GM19240 (cell line): ENCODE measurements around the gene HYKK.
"Not testable (repeated sequence)": the region's sequence is repeated elsewhere in the genome, so short reads cannot be mapped to it uniquely, and the experiment has no call there.

Source experiments
- DNase-seq: peaks from one replicate; pipeline ENCODE4 v3.0.0; 2011; ENCODE audit warnings: low spot score; ENCODE audit not compliant: insufficient read length

HYKK gene

DNA sequence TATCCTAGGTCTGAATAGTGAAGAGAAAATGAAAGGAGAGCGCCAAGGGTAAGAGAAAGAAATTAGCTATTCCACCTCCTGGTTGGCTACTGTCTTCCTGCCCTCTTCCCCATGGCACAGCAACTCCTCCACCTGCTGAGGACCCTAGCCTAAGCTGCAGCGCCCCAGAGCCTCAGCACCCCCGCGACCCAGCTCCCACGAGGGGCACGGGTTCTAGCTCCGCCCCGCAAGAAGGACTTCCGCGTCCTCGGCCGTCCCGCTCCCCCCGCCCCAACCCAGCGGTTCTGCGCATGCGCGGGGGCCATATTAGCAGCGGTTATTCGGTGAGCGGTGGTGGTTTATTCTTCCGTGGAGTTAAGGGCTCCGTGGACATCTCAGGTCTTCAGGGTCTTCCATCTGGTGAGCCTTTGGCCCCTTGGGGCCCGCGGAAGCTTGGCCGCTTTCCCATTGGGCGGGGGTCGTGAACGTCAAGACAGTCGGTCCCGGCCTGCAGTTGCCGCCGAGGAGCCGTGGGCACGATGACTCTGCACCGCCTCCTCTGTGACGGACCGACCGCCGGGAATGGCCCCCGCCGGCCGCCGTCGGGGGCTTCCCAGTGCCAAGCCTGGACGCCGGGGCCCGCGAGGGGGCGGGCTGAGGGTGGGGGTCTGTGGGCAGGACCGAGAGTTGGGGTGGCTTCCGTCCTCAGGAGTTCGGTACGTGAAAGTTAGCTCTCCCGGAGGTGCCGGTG is 32.9 kb downstream of the HYKK start, which contains the start of gene PSMA4:
Gene PSMA4, plus strand, starts transcription at position 304 of the 730 bp plus-strand sequence. CDS start 1,484 bp downstream, outside the sequence.
- peak; percentile 78 for DNase-seq

DNA sequence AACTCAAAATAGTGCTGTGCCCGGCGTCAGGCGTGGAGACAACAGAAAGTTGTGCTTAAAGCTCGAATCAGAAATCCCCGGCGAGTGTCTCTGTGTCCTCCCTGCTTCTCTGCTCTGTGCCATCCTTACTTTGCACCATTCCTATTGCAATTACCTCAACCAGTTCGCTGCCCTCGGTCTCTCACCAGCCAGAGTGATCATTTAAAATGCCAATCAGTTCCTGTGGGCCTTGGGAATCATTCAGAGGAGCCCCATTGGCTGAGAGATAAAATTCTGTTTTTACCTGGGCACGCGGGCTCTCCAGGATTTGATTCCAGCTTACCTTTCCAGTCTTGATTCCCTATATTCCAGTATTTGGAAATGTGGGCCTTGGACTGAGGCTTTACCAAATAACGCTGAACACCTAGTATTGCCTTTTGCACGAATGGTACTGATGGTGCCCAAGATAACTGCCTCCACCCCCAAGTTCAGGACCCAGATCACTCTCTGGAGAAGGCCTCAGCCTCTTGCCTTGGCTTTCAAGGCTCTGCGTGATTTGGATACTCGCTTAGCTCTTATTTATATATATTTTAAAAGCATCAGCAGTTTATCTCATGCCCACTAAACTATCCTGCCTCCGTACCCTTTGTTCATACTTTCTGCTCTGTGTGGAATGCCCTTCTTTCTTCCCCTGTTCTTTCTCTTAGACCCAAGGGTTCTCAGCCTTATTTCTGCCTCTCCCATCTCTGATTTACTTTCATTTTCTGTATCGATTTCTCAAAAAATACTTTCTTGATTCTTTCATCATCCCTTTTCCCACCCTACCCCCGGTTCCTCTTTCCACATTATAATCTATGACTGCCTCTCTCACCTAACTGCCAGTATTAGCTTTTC is 33.7 kb downstream of the HYKK start:
- no peak for DNase-seq

DNA sequence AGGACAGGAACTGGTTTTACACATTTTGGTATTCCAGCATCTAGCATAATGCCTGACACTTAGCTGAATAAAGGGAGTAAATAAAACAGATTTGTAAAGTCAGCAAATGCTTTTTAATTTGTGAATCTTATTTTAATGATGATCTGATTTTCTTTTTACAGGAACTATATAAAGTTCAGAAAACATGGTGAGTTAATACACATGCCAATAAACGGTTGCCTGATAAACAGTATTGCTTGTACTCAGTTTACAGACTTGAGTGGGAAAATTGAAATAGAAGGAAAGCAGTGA is 34.3 kb downstream of the HYKK start:
- DNase-seq = no peak

DNA sequence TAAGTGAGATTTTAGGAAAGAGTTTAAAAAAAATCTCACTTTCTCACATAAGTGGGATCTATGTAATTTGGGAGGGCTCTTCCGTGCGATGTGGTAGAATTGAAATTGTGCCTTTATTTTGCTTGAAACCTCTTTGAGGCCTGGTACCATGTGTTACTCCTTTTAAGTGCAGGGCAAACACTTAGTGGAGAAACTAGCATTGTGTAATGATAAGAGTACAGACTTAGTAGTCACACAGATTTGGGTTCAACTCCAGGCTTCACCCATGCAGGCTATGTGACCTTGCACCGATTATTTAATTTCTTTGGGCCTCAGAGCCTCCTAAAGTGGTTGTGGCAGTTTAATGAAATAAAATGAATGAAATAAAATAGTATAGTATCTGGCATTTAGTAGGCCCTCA is 35.3 kb downstream of the HYKK start:
- no peak for DNase-seq

DNA sequence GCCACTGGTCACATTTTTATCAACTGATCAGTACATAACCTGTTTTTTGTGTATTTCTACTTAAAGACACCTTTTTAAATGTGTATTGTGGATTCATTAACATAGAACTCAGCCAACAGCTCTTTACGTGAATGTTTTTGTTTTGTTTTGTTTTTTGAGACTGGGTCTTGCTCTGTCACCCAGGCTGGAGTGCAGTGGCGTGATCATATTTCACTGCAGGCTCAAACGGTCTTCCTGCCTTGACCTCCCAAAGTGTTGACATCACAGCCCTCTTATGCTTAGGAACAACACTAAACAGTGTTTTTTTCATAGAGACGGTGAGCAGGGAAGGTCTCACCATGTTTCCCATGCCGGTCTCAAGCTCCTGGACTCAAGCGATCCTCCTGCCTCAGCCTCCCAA is 42.8 kb downstream of the HYKK start:
- no peak for DNase-seq

DNA sequence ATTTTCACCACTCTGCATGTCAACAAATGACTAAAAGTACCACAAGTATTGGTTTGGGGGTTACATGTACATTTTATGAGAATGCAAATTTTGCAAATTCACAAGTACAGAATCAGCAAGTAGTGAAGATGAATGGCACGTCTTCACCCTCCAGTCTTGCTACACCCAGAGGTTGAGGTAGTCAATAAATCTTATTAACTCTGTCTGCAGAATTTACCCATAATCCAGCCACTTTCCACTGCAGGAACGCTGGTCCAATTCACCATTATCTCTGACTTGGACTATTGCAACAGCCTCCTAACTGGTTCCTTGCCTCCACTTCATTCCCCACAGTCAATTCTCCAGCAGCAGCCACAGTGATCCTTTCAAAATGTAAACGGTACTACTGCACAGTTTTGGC is 43.4 kb downstream of the HYKK start:
- DNase-seq = no peak

DNA sequence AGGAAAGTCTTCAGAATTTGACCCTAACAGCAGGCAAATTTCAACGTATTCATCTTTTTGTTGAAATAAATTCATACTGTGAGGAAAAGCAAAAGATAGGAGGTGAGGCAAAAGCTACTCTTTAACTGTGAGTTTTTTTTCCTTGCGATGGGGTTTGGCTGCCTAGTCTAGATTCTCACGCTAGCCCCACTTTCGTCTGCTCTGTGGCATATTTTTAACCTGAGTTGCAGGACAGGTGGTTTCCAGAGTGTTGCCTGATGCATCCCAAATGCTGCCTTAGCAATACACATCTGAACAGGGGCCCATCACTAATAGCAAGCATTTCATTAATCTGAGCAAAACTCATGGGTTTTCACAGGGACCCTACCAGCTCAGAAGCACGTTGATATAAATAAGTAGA is 44.5 kb downstream of the HYKK start:
- no peak for DNase-seq

DNA sequence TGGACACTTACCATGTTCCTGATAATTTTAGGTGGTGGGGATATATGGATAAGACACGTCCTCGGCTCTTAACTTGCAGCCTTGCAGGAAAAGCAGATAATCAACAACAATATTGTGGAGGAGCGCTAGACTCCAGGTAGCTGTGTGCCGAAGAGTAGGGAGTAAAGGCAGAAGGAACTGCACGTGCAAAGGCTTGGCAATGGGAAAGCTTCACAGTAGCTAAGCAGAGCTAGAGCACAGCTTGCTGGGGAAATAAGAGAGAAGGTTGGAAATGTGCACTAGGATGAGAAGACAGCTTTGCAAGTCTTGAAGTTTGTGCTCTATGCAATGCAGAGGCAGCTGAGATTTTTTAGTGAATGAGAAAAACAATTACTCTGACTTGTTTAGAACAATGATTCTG is 45.2 kb downstream of the HYKK start:
- no peak for DNase-seq

DNA sequence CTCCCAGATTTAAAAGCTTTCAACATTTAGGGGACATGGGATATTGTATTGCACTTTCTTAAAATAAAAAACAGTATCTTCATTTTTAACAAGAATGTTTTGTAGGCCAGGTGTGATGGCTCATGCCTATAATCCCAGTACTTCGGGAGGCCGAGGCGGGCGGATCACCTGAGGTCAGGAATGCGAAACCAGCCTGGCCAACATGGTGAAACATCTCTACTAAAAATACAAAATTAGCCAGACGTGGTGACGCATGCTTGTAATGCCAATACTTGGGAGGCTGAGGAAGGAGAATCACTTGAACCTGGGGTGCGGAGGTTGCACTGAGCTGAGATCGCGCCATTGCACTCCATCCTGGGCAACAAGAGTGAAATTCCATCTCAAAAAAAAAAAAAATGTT is 52.8 kb downstream of the HYKK start:
- not testable (repeated sequence) for DNase-seq

DNA sequence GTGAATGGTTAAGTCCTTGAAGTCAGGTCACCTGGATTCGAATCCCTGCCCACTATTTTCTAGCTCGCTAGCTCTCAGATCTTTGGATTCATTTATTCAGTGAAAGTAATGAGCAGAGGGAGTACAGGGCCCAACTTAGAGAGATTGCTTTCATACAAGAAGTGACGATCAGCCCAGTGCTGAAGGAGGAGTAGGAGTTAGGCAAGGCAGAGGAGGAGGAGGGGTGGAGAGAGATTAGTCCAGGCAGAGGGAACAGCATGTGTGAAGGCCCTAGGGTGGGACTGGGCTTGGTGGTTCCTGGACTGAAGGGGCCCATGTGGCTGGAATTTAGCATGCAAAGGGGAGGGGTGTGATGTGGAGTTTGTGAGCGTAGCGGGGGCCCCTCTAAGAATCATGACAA is 54.1 kb downstream of the HYKK start:
- no peak for DNase-seq

DNA sequence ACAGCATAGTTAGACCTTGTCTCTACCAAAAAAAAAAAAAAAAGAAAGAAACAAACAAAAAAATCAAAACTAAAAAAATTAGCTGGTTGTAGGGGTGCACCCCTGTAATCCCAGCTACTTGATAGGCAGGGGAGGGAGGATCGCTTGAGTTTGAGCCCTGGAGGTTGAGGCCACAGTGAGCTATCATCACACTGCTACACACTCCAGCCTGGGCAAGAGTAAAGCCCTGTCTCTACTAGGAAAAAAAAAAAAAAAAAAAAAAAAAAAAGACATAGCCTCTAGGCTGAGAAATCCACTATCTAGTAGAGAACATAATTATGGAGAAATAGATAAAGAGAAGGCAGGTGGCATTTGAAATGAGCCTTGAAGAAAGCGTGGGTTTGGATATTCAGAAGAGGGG is 55.7 kb downstream of the HYKK start:
- DNase-seq = no peak

DNA sequence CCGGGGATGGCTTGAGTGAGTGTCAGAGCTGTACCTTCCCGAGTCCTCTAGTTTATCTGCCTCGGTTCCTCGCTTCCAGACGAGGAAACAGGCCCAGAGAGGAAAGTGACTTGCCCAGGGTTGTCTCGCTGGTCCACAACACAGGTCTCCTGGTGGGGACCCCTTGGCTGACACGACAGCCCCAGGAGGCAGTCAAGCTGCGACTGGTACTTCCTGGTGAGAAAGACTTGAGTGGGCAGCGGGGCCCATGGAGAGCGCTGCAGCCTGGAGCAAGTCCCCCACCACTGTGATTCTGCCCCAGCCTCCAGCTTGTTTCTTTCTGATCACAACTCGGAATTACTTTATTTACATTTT is 57.3 kb downstream of the HYKK start:
- DNase-seq = no peak

DNA sequence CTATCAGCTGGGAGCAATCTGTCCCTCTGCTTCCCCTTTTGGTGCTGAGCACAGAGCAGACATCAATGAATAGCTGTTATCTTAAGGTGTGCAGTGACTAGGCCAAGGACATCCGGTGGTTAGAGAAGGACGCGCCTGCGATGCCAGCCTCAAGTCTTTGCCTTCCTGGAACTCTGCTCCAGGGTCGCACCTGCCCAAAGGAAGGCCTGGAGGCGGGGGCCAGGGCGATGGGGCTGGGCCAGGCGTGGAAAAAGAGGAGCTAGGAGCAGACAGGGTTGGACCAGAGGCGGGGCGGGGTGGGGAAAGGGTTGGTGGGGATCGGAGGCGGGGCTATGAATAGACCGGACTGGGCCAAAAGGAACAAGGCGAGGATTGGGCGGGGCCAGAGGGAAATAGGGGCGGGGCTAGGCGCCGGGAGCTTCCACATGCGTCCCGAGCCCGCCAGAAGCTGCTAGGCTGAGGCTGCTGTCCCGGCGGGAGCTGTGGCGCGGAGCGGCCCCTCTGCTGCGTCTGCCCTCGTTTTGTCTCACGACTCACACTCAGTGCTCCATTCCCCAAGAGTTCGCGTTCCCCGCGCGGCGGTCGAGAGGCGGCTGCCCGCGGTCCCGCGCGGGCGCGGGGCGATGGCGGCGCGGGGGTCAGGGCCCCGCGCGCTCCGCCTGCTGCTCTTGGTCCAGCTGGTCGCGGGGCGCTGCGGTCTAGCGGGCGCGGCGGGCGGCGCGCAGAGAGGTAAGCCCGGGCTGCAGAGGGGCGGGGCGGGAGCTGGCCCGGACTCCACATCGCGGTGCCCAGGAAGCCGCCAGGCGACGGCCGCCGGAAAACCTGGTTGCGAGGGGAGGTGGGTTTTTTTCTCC is 57.9 kb downstream of the HYKK start, which contains the start of gene CHRNA5:
Gene CHRNA5, plus strand, starts transcription at position 424 of the 854 bp plus-strand sequence. Its CDS starts 200 bp downstream, at position 624.
- DNase-seq = peak; percentile 77

DNA sequence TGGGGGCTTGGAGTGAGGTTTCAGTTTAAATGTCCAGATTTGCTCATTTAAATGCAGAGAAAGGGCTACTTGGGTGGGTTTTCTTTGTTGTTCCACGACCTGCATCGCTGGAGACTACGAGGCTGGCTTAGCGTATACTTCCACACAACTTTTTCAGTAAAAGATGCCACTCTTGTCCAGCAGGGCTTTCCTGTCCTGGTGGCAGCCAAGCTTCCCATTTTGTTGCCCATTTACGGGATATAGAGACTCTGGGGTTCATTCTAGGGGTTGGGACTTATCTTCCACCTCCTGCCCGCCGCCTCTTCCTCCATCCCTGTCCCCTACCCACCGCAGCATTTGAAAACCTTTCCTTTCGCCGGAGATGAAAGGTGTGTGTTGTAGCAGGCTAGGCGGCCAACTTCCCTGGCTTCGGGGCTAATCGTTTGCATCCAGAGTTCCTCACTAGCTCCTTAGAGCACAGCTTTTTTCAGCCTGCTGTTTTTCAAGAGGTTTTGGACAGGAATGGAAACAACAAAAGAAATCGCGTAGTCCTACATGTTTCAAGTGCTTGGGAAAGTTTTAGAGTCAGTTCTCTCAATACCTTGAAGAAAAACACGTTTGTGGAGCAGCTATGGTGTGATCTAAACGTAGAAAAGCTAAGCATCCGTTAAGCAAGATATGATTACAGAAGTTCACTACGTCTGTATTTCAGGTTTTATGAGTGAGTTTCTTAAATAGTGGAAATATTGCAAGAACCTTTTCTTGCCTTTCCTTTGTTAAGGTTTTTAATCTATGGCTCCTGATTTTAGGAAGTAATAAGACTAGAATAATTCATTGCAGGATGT is 58.8 kb downstream of the HYKK start:
- no peak for DNase-seq

DNA sequence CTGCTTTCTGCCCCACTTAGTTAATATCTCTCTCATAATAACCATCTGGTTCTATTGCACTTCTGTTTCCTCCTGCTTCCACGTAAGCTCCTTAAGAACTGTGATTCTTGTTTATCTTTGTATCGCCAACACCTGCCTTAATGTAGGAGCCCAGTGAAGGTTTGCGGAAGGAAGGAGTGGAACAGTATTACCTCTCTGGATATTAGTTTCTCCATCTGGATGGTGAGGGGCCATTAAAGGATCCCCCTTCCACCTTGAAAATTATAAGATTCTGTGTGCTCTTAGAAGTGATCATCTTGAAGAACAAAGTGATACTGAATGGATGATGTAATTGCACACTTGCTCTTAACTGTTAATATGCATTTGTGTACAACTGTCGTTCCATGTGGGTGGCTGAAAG is 60.2 kb downstream of the HYKK start:
- DNase-seq = no peak

DNA sequence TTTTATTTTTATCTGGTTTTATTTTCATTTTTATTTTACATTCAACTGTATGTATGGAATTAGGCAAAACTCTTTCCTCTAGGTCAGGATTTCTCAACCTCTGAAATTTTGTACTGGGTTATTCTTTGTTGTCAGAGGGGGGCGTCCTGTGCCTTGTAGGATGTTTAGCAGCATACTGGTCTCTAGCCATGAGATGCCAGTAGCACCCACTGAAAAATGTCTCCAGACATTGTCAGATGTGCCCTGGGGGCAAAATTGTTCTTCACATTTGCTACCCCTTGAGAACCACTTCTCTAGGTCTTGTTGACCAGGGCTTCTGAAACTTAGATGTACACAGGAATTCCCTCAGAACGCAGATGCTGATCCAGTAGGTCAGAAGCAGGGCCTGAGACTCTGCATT is 63.3 kb downstream of the HYKK start:
- DNase-seq = no peak

DNA sequence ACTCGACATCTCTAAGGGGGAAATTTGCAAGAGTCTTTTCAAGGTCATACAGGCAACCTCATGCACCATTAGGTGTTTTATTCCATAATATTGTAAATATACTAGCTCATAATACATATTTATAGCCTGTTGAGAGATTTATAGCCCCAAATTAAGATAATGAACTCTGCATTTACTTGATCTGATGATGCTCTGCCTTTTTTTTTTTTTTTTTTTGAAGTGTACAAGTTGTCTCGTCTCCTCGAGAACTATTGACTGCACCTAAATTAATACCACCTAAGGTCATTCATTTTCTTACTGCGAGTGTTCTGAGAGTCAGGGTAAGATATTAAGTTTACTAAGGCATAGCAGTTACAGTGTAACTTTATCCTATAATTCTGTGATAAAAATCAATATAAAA is 64.0 kb downstream of the HYKK start:
- DNase-seq = no peak

DNA sequence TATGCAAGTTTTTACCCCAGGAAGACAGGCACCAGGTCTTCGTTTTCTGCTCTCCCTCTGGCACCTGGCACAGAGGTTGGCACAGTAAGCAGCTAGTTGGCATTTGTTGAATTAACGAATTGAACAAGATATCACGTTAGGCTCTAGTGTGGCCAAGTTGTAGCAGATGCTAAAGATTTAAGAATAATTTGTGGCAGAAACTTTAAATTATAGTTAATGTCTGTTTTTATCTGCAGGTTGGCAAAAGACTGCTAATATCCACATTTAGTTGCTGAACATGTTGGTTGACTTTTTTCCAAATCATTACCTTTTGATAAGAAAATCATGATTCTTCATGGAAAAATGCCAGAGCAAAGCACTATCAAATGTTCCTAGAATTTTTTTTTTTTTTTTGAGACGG is 66.0 kb downstream of the HYKK start:
- DNase-seq = no peak

DNA sequence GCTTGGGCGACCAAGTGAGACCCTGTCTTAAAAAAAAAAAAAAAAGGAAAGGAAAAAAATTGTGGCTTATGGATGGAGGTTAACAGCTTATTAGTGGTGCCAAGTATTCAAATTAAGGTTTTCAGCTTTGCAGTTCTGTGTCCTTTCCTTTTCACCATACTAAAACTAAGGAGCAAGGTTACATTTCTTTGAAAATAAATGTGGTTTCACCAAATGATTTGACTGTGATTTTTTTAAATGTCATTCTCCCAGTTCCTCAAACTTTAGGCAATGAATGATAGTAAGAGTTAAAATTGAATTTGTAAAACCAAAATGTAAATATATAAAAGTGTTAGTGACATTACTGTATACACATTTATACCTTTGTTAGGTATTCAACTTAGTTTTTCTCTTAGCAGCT is 67.6 kb downstream of the HYKK start:
- DNase-seq = no peak
